Brain microvascular endothelial cell (primary cell): Measurements from ENCODE around the gene NDUFS2.
A peak's percentile ranks its signal among the peaks of the same experiment; 100 is the strongest.

ENCODE experiments used
- DNase-seq: peaks from one replicate; pipeline ENCODE4 v3.0.0-alpha.2; 2020
- H3K27ac ChIP-seq: fragments of 250-450 bp; sonication (Bioruptor Pico); 2 replicates; pipeline ENCODE4 v1.5.1; 2020; ENCODE audit warnings: mild to moderate bottlenecking, moderate library complexity
- H3K27me3 ChIP-seq: fragments of 250-450 bp; sonication (Bioruptor Pico); replicated peaks from 2 replicates; pipeline ENCODE4 v1.5.1; 2020; ENCODE audit warnings: mild to moderate bottlenecking
- H3K36me3 ChIP-seq: fragments of 250-450 bp; sonication (Bioruptor Pico); replicated peaks from 2 replicates; pipeline ENCODE4 v1.5.1; 2020; ENCODE audit warnings: mild to moderate bottlenecking
- H3K4me3 ChIP-seq: 2 replicates; pipeline ENCODE4 v1.5.1; 2011; ENCODE audit warnings: low read depth, mild to moderate bottlenecking, control low read depth, low read length, moderate library complexity
- in situ Hi-C: cut with HindIII; loops from 2 replicates; pipeline ENCODE4 v1.10.0; 2017; ENCODE audit warnings: low sequenced_read_pairs, low pct_ligation_motif_present
- TF ChIP-seq, protein P1 (sequence below): IDR thresholded peaks from 2 replicates; pipeline ENCODE4 v1.5.1; 2011; ENCODE audit warnings: low read depth, mild to moderate bottlenecking, moderate library complexity, low read length, control low read depth, inconsistent platforms; ENCODE audit errors: missing control alignments

The NDUFS2 gene

DNA sequence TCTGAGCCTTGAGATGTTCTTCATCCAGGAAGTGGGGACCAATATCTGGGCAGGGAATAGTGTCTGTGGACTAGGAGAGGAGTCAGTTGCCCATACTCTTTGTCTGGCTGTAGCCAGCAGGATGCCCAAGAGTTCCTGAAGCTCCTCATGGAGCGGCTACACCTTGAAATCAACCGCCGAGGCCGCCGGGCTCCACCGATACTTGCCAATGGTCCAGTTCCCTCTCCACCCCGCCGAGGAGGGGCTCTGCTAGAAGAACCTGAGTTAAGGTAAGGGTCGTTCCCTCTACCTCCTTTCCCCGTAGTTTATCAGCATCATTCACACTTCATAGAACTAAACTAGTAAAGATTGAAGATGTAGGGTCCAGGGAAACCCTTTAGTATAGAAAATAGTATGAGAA, 39.4 kb upstream of the NDUFS2 start:
- Histone ChIP-seq H3K27me3 (no peaks in the 10 kb centered on the region), H3K4me3 (no peak overlapping the region), H3K36me3 (peaks cover 6% of the 10 kb centered on the region), H3K27ac (no peak overlapping the region)
- no peak for DNase-seq
- in situ Hi-C loops, result no loop called here
- TF ChIP-seq, protein P1, sequence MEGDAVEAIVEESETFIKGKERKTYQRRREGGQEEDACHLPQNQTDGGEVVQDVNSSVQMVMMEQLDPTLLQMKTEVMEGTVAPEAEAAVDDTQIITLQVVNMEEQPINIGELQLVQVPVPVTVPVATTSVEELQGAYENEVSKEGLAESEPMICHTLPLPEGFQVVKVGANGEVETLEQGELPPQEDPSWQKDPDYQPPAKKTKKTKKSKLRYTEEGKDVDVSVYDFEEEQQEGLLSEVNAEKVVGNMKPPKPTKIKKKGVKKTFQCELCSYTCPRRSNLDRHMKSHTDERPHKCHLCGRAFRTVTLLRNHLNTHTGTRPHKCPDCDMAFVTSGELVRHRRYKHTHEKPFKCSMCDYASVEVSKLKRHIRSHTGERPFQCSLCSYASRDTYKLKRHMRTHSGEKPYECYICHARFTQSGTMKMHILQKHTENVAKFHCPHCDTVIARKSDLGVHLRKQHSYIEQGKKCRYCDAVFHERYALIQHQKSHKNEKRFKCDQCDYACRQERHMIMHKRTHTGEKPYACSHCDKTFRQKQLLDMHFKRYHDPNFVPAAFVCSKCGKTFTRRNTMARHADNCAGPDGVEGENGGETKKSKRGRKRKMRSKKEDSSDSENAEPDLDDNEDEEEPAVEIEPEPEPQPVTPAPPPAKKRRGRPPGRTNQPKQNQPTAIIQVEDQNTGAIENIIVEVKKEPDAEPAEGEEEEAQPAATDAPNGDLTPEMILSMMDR, result no peak

DNA sequence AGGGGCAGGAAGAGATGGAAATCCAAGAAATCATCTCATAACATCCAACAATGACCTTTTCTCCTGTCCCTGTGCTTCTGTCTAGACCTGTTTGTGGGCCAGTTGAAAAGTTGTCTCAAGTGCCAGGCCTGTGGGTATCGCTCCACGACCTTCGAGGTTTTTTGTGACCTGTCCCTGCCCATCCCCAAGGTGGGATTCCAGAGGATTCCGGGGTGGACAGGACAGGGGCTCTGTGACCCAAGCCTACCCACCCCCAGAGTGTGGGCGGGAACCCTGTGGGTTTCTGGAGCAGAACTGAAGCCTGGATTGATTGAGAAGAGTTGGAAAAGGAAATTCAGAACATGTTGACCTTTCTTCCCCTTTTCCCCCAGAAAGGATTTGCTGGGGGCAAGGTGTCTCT, 38.4 kb upstream of the NDUFS2 start:
- in situ Hi-C loops, result no loop called here
- DNase-seq, result no peak
- H3K36me3 ChIP-seq, result peaks cover 10% of the 10 kb centered on the region
- TF ChIP-seq, protein P1, result no peak
- no peak overlapping the region for H3K4me3 ChIP-seq
- no peaks in the 10 kb centered on the region for H3K27me3 ChIP-seq
- H3K27ac ChIP-seq, result no peak overlapping the region

DNA sequence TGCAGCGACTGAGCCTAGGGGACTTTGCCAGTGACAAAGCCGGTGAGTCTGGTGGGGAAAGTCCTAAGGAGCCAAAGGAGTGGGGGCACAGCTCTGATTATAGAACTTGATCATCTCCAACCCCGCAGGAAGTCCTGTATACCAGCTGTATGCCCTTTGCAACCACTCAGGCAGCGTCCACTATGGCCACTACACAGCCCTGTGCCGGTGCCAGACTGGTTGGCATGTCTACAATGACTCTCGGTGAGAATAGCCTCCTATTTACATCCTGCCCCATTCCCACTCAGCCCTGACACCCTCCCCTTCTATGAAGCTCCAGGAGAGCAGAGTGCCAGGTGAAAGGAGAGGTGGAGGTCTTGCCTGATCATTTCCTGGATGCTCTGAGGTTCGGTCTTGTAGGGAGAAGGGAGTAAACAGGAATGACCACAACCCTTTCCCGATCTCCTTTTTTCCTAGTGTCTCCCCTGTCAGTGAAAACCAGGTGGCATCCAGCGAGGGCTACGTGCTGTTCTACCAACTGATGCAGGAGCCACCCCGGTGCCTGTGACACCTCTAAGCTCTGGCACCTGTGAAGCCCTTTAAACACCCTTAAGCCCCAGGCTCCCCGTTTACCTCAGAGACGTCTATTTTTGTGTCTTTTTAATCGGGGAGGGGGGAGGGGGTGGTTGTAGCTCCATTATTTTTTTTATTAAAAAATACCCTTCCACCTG, 37.1 kb upstream of the NDUFS2 start:
- H3K4me3 ChIP-seq, result no peak overlapping the region
- in situ Hi-C loops, result no loop called here
- DNase-seq, result no peak
- no peaks in the 10 kb centered on the region for H3K27me3 ChIP-seq
- TF ChIP-seq, protein P1, result no peak
- peak overlapping the region; percentile 94 for H3K27ac ChIP-seq
- peaks cover 16% of the 10 kb centered on the region for H3K36me3 ChIP-seq

DNA sequence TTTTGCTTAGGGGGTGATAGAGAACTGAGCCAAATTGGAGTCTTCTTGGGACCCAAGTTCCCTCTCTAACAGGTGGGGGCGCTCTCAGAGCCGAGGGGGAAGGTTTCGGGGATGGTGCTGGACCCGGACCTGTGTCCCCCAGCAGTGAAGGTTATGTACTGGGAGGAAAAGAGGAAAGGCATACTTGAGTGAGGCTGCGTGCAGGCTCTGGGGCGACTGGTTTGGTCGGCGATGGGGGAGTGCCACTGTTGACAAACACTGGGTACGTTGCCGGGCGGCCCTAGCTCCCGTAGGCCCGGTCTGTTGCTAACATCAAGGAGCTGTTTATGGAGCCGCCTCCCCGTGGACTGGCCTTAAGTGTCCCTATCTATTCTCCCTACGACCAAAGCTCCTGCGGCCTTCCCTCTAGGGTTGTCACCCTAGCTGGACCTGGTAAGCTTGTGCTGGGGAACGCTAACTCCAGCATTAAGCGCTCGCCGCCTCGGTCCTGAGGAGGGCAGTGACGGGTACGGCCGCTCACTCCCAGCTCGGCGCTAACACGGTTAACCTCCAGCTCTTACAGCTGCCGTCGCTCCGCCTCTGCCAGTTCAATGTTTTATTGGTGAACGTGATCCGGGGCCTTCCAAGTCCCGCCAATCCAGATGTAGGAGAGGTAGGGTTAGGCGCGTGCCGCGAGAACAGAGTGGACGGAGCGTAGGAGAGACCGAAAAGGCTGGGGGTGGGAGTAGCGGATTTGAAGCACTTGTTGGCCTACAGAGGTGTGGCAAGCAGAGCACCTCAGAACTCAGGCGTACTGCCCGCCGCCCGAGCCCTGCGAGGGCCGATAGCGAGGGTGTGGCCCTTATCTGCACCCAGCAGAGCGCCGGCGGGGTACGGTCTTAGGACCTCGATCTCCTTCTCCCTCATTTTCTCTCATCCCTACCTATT, 36.2 kb upstream of the NDUFS2 start, which contains the start of gene PPOX:
TSS of gene PPOX (plus strand) at position 685 of the 927 bp plus-strand sequence. CDS start 422 bp downstream, outside the sequence.
- TF ChIP-seq, protein P1, result peak; percentile 73
- Histone ChIP-seq H3K36me3 (peaks cover 21% of the 10 kb centered on the region), H3K27me3 (no peaks in the 10 kb centered on the region), H3K4me3 (peak within 1 kb of the TSS; percentile 79), H3K27ac (peak within 1 kb of the TSS; percentile 94)
- in situ Hi-C loops, result no loop called here
- peak; percentile 99 for DNase-seq

DNA sequence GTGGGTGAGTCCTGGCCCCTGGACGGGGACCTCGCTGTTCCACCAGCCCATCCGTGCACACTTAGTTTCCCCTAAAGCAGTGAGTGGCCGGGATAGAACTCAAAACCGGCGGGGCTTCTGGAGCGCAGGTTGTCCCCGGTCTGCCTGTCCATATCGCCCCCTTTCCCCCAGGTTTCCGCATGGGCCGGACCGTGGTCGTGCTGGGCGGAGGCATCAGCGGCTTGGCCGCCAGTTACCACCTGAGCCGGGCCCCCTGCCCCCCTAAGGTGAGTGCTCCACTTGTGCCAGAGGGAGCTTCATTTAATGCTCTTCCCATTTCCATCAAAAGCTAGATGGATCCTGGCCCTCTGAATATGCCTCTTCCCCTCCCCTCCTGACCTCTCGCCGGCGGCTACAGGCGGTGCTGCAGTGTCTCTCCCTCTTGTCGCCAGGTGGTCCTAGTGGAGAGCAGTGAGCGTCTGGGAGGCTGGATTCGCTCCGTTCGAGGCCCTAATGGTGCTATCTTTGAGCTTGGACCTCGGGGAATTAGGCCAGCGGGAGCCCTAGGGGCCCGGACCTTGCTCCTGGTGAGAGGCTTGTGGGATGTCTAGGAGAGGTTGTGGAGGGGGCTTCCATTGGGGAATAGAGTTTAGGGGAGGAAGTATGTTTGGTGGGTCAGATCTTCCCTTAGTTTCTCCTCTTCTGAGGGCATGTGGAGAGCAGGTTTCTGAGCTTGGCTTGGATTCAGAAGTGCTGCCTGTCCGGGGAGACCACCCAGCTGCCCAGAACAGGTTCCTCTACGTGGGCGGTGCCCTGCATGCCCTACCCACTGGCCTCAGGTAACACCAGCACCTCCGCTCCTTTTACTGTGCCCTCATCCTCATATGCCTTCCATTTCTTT, 35.3 kb upstream of the NDUFS2 start:
- Histone ChIP-seq H3K4me3 (peak overlapping the region; percentile 79), H3K27ac (peak overlapping the region; percentile 94), H3K27me3 (no peaks in the 10 kb centered on the region), H3K36me3 (peaks cover 27% of the 10 kb centered on the region)
- no peak for DNase-seq
- TF ChIP-seq, protein P1, result no peak
- in situ Hi-C loops, result no loop called here
